ENCODE results near the gene LOXL3. TPM values are rescaled to one million over a fixed set of nuclear protein-coding genes. Genes with fewer than 3 reads are reported as not detected.
"Not testable (repeated sequence)": the region's sequence is repeated elsewhere in the genome, so short reads cannot be mapped to it uniquely, and the experiment has no call there.

Gene LOXL3
- total and polyA plus RNA-seq, 7 donors: 0.62 to 2.3 (median 0.99) TPM

GRCh38 chr2:74489906-74490305 is 63.8 kb downstream of the LOXL3 start:
- ATAC-seq (no peak), DNase-seq (no peak)
- WGBS, 3 donors: 88 to 89% (median 89%) methylated on average over 9 of the region's 9 CpGs
- Histone ChIP-seq H3K27me3 (ENCODE audit: insufficient read depth in 3 of 3, low read length in 2 of 3) (no peaks in the 10 kb centered on the region), H3K4me1 (no peaks in the 10 kb centered on the region), H3K4me3 (no peak overlapping the region), H3K27ac (no peak overlapping the region), H3K9me3 (no peaks in the 10 kb centered on the region), H3K36me3 (ENCODE audit: insufficient read depth in 1 of 2, low read depth in 1 of 2) (peaks cover 12 to 91% of the 10 kb centered on the region in 2 donors)
- intact Hi-C loops (cut with DNase I): no loop called here
- TF ChIP-seq CTCF (IDR thresholded peaks at IDR 0.05): no peak

GRCh38 chr2:74488643-74489481 is 64.9 kb downstream of the LOXL3 start:
- TF ChIP-seq CTCF (IDR thresholded peaks at IDR 0.05): no peak
- WGBS, 3 donors: 88 to 93% (median 91%) methylated on average over 9 of the region's 9 CpGs
- Histone ChIP-seq H3K4me3 (no peak overlapping the region), H3K27ac (no peak overlapping the region), H3K4me1 (peaks cover 3% of the 10 kb centered on the region), H3K9me3 (no peaks in the 10 kb centered on the region), H3K36me3 (ENCODE audit: insufficient read depth in 1 of 2, low read depth in 1 of 2) (peaks cover 9 to 85% of the 10 kb centered on the region in 2 donors), H3K27me3 (ENCODE audit: insufficient read depth in 3 of 3, low read length in 2 of 3) (no peaks in the 10 kb centered on the region)
- ATAC-seq (no peak), DNase-seq (no peak)
- intact Hi-C loops (cut with DNase I): no loop called here

- intact Hi-C loops (cut with DNase I): no loop called here
- no peak for DNase-seq
- Histone ChIP-seq H3K36me3 (ENCODE audit: insufficient read depth in 1 of 2, low read depth in 1 of 2) (peaks cover 4 to 57% of the 10 kb centered on the region in 2 donors), H3K4me3 (no peak overlapping the region), H3K27me3 (ENCODE audit: insufficient read depth in 3 of 3, low read length in 2 of 3) (no peaks in the 10 kb centered on the region), H3K4me1 (peaks cover 16% of the 10 kb centered on the region), H3K27ac (no peak overlapping the region), H3K9me3 (no peaks in the 10 kb centered on the region)
- TF ChIP-seq CTCF (IDR thresholded peaks at IDR 0.05): no peak
- ATAC-seq: no peak
- WGBS, 3 donors: 90 to 93% (median 92%) methylated on average over 2 of the region's 2 CpGs
Measured at GRCh38 chr2:74486141-74486540, 67.6 kb downstream of the LOXL3 start.

GRCh38 chr2:74483675-74484164 is 70.0 kb downstream of the LOXL3 start:
- Histone ChIP-seq H3K4me1 (peaks cover 22% of the 10 kb centered on the region), H3K36me3 (ENCODE audit: insufficient read depth in 1 of 2, low read depth in 1 of 2) (peaks cover 2 to 60% of the 10 kb centered on the region in 2 donors), H3K4me3 (peak overlapping the region; percentile 98)
- not testable (repeated sequence) for H3K27ac ChIP-seq; H3K27me3 ChIP-seq (ENCODE audit: insufficient read depth in 3 of 3, low read length in 2 of 3); ATAC-seq; DNase-seq; H3K9me3 ChIP-seq
- intact Hi-C loops (cut with DNase I): loop anchor here (1.0 to 5.0 kb wide), 5 partner anchors 28 to 105 kb away; partner anchors contain the start of genes AUP1 (in 2 of the 2), HTRA2 (in 2 of the 2) and INO80B (in 2 of the 2)
- 71 to 77% (median 75%) methylated on average over 19 of the region's 19 CpGs for WGBS, 3 donors
